Right forelimb (tissue), 1 donor: ENCODE measurements around the gene ODC1.
"Not testable (repeated sequence)": the region's sequence is repeated elsewhere in the genome, so short reads cannot be mapped to it uniquely, and the experiment has no call there.

ENCODE experiments used
- DNase-seq: peaks from one replicate; pipeline ENCODE4 v3.0.0-alpha.2; 2018

Gene ODC1

DNA sequence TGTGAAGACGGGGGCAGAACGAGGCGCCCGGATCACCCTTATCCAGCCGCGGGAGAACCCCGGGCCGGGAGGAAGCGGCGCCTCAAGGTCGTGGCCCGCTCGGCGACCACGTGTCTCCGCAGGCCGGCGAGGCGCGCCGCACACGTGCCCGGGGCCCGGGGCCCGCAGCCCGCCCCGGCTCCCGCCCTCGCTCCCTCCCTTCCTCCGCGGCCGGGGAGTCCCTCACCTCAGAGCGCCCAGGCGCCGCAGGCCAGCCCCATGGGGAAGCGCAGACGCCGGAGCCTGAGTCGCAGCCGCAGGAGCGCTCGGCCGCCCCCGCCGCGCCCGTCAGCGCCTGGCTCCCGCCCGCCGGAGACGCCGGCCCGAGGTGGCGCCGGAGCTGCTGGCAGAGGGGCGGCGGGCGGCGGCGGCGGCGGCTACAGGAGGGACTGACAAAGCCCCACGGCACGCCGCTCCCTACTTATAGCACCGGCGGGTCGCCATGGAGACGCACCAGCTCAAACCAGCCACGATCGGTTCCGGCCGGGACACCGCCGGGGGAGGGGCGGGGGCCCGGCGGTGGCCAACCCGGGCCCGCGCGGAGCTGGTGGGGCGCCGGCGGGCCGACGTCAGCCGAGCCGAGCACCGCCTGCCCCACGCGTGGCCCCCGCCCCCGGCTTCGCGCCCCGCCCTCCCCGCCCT lies at the start of gene ODC1:
ODC1 (minus strand) TSS at position 433 of the 681 bp plus-strand sequence. CDS start 3,295 bp downstream, outside the sequence.
- DNase-seq, result peak; percentile 97

DNA sequence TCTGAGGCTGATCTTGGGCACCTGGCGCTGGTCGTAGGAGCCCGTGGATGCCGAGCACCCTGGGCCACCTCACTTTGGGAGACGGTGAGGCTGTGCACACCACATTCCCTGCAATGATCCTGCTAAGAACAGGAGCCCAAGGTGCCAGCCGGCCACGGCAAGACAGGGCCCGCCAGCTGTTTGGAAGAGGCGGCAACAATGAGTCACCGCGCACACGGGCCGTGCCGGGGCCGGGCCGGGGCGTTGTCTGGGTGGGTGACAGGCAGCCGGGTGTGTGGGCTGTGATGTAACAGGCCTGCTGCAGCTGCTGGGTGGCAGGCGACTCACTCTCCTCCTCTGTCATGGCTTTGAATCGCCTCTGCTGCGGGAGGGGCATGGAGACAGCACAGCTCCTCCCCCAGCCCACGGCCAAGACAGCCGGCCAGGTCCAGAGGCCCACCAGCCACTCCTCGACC lies 49.7 kb upstream of the ODC1 start:
- peak; percentile 81 for DNase-seq

GRCh38 chr2:10495988-10496313 lies 47.8 kb upstream of the ODC1 start:
- no peak for DNase-seq

DNA sequence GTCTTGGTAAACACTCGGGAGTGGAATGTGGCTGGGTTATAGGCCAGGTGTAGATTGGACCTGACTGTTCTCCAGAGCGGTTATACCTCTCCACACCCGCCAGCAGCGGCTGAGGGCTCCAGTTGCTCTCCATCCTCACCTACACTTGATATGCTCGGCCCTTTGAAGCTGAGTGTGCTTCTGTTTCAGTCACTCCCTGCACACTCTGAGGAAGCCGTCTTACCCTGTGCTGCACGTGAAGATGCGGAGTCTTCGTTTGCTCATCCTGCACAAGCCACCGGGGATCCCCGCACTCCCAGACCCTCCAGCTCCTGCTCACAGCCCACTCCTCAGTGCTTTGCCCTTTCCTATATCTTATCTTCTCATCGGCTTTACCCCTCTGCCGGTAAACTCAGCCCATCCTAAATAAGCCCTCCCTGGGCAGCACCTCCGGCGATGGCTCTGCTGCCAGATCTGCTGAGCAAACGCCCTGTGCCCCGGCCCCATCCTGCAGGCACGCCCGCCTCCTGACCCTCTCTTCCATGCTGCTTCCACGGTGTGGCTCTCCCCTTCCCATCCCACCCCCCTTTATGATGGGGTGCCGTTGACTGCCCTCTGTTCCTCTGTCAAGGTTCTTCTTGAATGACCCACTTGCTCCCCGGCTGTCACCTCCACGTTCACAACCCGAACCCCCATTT lies 47.3 kb upstream of the ODC1 start:
- no peak for DNase-seq

DNA sequence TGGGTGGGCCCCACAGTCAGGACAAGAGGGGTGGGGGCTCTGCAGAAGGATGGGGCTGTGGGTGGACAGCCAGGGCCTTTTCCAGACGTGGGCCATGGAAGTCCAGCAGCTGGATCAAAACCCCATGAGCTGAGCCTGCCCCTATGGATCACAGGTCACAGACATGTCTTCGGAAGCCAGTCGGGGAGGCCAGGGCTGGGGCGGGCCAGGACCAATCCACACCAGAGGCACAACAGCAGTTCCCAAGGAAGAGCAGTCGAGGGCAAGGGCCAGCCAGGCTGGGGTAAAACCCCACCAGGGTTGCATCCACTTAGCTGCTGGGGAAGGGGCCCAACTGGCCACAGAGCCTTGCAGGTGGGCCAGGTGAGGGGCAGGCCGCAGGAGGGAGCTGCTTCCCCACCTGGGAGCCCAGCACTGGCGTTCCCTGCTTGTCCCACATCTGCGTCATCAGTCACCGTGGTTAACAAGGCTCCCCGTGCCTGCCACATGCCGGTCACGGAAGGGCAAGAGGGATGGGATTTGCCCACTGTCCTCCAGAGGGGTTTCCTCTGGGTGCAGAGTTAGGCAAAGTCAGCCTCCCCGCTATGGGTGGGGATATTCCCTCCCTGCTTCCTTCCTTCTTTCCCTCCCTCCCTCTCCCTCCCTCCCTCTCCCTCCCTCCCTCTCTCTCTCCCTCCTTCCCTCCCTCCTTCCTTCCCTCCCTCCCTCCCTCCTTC lies 46.4 kb upstream of the ODC1 start:
- DNase-seq, result no peak

GRCh38 chr2:10493634-10494281 lies 45.6 kb upstream of the ODC1 start:
- no peak for DNase-seq

- DNase-seq, result no peak
Measured at GRCh38 chr2:10493075-10493633, 45.0 kb upstream of the ODC1 start.

- no peak for DNase-seq
Measured at GRCh38 chr2:10490806-10491291, 42.7 kb upstream of the ODC1 start.

- DNase-seq, result no peak
Measured at GRCh38 chr2:10489842-10490555, 41.9 kb upstream of the ODC1 start.

- not testable (repeated sequence) for DNase-seq
Measured at GRCh38 chr2:10488142-10488541, 40.0 kb upstream of the ODC1 start.

DNA sequence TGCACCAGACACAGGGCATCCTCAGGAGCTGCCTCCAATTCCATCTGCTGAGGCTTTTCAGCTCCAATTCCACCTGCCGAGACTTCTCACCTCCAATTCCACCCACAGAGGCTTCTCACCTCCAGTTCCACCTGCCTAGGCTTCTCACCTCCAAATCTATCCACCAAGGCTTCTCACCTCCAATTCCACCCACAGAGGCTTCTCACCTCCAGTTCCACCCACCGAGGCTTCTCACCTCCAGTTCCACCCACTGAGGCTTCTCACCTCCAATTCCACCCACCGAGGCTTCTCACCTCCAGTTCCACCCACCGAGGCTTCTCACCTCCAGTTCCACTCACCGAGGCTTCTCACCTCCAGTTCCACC lies 39.6 kb upstream of the ODC1 start:
- not testable (repeated sequence) for DNase-seq

DNA sequence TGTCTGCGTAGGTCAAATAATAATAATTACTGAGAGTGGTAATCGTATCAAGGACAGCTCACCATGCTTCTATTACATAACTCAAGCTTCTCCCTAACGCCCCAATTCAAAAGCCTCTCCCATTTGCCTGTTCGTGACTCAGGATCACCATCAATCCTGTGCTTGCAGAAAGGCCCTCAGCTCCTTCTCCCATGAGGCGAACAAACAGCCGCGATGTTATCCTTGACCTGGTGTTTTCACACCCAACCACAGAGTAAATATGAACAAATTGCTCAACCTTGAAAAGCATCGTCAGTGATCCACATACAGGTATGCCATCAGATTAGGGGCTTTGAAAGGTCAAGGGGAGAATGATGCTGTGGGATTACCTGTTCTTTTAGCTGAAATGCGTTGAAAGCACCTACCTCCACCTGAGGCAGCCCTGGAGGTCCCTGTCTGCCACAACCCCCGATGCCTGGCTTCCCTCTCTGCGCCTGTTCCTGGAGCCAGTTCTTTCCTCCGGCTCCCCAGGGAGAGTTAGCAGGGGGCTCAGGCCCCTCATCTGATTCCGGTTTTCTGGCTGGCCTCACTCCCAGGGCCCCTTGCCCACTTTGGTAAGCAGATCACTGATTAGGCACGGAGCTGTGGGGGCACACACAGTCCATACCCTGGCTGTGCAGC lies 39.1 kb upstream of the ODC1 start:
- no peak for DNase-seq

DNA sequence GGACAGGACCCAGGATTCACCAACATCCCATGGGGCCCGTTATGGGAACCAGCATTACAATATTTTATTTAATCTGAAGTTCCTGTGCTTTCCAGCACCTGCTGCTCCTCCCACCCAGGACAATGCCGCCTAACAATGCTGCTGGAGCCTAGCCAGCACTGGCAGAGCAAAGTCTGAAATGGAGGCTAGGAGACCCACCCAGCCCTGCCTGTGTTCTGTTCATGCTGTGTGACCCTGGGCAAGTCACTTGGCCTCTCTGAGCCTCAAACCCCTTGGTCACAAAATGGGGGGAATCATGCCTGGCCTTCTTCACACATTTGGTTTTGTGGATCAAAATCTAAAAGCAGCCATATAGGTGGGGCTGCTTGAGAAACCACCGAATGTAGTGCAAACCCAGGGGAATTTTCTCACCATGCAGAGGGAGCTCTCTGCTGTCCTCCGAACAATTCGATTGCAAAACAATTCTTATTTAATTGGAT lies 38.5 kb upstream of the ODC1 start:
- DNase-seq, result no peak

DNA sequence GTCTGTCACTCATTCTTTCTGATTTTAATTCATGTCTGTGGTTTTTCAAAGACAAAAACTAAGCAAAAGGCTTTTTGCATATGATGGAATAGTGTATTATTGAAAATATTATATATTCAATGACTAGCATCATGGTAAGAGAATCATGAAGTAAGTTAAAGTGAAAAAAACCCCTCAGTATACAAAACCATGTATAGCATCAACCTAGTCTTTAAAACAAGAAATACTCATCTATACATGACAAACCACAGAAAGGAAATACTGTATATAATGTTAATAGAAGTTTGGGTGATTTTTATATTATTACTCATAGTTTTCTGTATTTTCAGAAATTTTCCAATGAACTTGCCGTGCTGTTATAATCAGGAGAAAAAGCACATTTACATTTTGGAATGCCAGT lies 38.0 kb upstream of the ODC1 start:
- no peak for DNase-seq

- no peak for DNase-seq
Measured at GRCh38 chr2:10482913-10483312, 34.8 kb upstream of the ODC1 start.

DNA sequence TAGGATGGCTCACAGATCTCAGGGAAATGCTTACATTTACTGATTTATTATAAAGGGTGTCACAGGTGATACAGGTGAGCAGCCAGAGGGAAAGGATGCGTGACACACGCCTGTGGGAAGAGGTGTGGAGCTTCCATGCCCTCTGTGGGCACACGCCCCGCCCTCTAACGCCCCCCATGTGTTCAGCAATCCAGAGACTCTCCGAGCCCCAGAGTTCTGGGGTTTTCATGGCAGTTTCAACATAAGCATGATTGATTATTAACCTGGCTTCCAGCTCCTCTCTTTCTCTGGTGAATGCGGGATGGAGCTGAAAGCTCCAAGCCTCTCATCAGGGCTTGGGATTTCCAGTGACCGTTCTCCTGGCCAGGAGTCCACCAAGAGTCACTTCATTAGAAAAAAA lies 34.3 kb upstream of the ODC1 start:
- DNase-seq, result peak; percentile 17

DNA sequence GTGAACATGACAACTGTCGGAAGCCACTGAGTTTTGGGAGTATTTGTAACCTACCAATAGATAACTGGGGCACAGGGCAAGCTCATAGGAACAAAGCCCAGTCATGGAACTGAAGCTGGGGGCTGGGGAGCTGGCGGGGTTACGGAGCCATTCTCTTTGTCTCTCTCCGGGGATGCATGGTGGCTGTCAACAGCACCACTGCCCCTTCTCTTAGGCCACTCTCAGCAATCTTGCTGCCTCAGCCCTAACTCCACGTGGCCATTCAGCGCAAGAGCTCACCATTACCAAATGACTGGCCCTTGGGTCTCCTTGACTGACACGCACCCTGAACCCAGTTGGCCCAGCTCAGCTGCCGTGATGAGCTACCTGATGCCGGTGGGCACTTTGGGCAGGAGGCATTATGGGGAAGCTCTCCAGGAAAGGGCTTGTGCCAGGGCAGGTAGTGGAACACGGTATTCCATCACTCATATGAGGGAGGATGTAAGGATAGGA lies 33.6 kb upstream of the ODC1 start:
- peak; percentile 40 for DNase-seq

DNA sequence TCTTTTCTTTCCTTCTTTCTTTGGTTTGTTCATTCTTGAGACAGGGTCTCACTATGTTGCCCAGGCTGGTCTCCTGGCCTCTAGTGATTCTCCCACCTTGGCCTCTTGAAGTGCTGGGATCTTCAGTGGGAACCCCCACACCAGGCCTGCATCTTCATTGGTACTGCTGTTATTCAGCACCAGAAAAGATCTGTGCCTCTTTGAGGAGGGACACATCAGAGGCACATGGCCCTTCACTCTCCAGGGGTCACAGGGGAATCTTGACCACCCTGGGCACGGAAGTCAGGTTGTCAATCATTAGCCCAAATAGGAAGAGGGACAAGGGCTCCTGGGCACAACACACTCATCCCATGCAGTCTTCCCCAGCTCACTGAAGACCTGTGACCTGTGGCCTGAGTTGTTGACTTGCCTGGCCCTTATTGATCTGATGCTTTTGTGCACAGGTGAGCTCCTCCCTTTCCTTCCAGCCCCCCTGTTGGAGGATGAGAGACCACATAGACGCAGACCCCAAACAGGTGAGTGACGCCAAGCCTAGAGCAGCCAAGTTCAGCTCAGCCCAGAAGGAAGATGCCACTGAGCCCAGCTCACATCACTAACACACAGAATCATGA lies 33.0 kb upstream of the ODC1 start:
- DNase-seq, result peak; percentile 10

DNA sequence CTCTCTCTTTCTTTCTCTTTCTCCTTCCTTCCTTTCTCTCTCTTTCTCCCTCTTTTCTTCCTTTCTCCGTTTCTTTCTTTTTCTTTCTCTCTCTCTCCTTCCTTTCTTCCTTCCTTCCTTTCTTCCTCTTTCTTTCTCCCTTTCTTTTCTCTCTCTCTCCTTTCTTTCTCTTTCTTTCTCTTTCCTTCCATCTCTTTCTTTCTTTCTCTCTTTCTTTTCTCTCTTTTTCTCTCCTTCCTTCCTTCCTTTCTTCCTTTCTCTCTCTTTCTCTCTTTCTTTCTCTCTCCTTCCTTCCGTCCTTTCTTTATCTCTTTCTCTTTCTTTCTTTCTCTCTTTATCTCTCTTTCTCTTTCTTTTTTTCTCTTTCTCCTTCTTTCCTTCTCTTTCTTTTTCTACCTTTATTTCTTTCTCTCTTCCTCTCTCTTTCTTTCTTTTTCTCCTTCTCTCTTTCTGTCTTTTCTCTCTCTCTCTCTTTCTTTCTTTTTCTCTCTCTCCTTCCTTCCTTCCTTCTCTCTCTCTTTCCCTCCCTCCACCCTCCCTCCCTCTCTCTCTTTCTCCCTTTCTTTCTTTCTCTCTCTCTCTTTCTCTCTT lies 32.3 kb upstream of the ODC1 start:
- DNase-seq, result no peak

DNA sequence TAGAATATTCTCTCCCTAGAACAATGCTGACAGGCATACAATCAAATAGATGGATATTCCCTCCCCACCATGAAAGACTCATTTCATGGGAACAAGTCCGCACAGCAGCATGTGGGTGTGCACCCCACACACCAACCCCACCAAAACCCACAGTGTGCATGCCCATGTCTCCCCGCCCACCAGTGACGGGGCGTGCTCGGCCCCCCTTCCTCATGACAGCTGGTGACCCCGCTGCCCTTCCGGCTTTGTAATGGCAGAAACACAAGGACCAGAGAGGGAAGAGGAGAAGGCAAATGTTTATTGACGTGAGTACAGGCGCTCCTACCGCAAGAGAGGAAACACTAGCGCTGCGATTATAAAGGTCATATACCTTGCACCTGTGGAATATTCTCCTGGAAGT lies 30.8 kb upstream of the ODC1 start:
- peak; percentile 47 for DNase-seq

GRCh38 chr2:10478298-10478625 lies 30.1 kb upstream of the ODC1 start:
- DNase-seq, result peak; percentile 26
